OCI-LY7 (cell line): ENCODE measurements around the gene LAMTOR4.

Experiments used
- CTCF ChIP-seq: fragments of 200-600 bp; sonication (generic); conservative IDR thresholded peaks from 2 replicates; pipeline ENCODE4 v1.5.1; 2014; ENCODE audit warnings: mild to moderate bottlenecking, antibody characterized with exemption, low read length, moderate library complexity, mixed read lengths
- EZH2phosphoT487 ChIP-seq: fragments of 200-600 bp; sonication (generic); IDR thresholded peaks from 2 replicates; pipeline ENCODE4 v1.6.1; 2018; ENCODE audit warnings: low read depth, borderline replicate concordance, mild to moderate bottlenecking, mixed run types, antibody characterized with exemption, low read length, moderate library complexity, mixed read lengths

DNA sequence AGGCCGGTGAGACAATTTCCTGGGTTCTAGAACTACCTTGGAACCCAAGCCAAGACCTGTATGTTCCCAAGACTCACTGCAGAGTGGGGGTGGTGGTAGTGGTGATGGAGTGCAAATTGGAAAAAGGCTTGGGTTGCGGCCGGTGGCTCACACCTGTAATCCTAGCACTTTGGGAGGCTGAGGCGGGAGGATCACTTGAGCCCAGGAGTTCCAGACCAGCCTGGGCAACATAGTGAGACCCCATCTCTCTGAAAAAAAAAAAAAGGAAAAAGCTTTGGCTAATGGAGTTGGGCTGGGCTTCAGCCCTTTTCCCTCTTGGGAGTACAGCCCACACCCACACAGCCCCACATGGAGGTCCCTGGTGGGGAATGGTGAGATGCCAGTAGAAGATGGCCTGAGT is 43.2 kb upstream of the LAMTOR4 start:
- no peak for TF ChIP-seq CTCF
- TF ChIP-seq EZH2phosphoT487: no peak
